Liver (tissue), 3 donors: ENCODE results near the gene SLC2A4RG.

Source experiments
- ATF3 ChIP-seq: IDR thresholded peaks from 2 replicates; pipeline ENCODE4 v1.6.1; 2016; ENCODE audit warnings: antibody characterized with exemption
- FOXA2 ChIP-seq: IDR thresholded peaks from 2 replicates; pipeline ENCODE4 v1.6.1; 2016; ENCODE audit warnings: antibody characterized with exemption
- MAX ChIP-seq: IDR thresholded peaks from 2 replicates; pipeline ENCODE4 v1.6.1; 2016; ENCODE audit warnings: antibody characterized with exemption
- NR2F2 ChIP-seq: IDR thresholded peaks from 2 replicates; pipeline ENCODE4 v1.6.1; 2016; ENCODE audit warnings: antibody characterized with exemption
- RAD21 ChIP-seq, 2 donors: IDR thresholded peaks; 2 replicates each; pipeline ENCODE4 v1.6.1; 2016; ENCODE audit warnings: antibody characterized with exemption in 2 of 2, mild to moderate bottlenecking in 2 of 2
- SP1 ChIP-seq: IDR thresholded peaks from 2 replicates; pipeline ENCODE4 v1.6.1; 2018; ENCODE audit warnings: antibody characterized with exemption, mild to moderate bottlenecking
- TAF1 ChIP-seq: conservative IDR thresholded peaks from 2 replicates; pipeline ENCODE4 v1.6.1; 2016; ENCODE audit warnings: antibody characterized with exemption, mild to moderate bottlenecking
- YY1 ChIP-seq: IDR thresholded peaks from 2 replicates; pipeline ENCODE4 v1.6.1; 2016; ENCODE audit warnings: antibody characterized with exemption, mild to moderate bottlenecking
- TF ChIP-seq, protein P1 (sequence below): fragments of 150-350 bp; IDR thresholded peaks from 2 replicates; pipeline ENCODE4 v1.5.1; 2017; ENCODE audit warnings: improper control_type of control experiment, low read depth, low read length; ENCODE audit not compliant: missing input control
- TF ChIP-seq, protein P2 (sequence below): IDR thresholded peaks from 2 replicates; pipeline ENCODE4 v1.6.1; 2016; ENCODE audit warnings: antibody characterized with exemption
- TF ChIP-seq, protein P3 (sequence below): IDR thresholded peaks from 2 replicates; pipeline ENCODE4 v1.6.1; 2016; ENCODE audit warnings: antibody characterized with exemption, mild to moderate bottlenecking
- donor health status: healthy.
- donor health status: healthy.

- peak; percentile 28 to 47 for TF ChIP-seq RAD21 (IDR thresholded peaks at IDR 0.05)
- peak; percentile 65 for TF ChIP-seq MAX
- no peak for TF ChIP-seq FOXA2
- TF ChIP-seq, protein P1, sequence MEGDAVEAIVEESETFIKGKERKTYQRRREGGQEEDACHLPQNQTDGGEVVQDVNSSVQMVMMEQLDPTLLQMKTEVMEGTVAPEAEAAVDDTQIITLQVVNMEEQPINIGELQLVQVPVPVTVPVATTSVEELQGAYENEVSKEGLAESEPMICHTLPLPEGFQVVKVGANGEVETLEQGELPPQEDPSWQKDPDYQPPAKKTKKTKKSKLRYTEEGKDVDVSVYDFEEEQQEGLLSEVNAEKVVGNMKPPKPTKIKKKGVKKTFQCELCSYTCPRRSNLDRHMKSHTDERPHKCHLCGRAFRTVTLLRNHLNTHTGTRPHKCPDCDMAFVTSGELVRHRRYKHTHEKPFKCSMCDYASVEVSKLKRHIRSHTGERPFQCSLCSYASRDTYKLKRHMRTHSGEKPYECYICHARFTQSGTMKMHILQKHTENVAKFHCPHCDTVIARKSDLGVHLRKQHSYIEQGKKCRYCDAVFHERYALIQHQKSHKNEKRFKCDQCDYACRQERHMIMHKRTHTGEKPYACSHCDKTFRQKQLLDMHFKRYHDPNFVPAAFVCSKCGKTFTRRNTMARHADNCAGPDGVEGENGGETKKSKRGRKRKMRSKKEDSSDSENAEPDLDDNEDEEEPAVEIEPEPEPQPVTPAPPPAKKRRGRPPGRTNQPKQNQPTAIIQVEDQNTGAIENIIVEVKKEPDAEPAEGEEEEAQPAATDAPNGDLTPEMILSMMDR: peak; percentile 30
- peak; percentile 79 for TF ChIP-seq SP1
- TF ChIP-seq, protein P2, sequence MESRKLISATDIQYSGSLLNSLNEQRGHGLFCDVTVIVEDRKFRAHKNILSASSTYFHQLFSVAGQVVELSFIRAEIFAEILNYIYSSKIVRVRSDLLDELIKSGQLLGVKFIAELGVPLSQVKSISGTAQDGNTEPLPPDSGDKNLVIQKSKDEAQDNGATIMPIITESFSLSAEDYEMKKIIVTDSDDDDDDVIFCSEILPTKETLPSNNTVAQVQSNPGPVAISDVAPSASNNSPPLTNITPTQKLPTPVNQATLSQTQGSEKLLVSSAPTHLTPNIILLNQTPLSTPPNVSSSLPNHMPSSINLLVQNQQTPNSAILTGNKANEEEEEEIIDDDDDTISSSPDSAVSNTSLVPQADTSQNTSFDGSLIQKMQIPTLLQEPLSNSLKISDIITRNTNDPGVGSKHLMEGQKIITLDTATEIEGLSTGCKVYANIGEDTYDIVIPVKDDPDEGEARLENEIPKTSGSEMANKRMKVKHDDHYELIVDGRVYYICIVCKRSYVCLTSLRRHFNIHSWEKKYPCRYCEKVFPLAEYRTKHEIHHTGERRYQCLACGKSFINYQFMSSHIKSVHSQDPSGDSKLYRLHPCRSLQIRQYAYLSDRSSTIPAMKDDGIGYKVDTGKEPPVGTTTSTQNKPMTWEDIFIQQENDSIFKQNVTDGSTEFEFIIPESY: no peak
- TF ChIP-seq, protein P3, sequence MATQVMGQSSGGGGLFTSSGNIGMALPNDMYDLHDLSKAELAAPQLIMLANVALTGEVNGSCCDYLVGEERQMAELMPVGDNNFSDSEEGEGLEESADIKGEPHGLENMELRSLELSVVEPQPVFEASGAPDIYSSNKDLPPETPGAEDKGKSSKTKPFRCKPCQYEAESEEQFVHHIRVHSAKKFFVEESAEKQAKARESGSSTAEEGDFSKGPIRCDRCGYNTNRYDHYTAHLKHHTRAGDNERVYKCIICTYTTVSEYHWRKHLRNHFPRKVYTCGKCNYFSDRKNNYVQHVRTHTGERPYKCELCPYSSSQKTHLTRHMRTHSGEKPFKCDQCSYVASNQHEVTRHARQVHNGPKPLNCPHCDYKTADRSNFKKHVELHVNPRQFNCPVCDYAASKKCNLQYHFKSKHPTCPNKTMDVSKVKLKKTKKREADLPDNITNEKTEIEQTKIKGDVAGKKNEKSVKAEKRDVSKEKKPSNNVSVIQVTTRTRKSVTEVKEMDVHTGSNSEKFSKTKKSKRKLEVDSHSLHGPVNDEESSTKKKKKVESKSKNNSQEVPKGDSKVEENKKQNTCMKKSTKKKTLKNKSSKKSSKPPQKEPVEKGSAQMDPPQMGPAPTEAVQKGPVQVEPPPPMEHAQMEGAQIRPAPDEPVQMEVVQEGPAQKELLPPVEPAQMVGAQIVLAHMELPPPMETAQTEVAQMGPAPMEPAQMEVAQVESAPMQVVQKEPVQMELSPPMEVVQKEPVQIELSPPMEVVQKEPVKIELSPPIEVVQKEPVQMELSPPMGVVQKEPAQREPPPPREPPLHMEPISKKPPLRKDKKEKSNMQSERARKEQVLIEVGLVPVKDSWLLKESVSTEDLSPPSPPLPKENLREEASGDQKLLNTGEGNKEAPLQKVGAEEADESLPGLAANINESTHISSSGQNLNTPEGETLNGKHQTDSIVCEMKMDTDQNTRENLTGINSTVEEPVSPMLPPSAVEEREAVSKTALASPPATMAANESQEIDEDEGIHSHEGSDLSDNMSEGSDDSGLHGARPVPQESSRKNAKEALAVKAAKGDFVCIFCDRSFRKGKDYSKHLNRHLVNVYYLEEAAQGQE: peak; percentile 79
- TF ChIP-seq TAF1: no peak
- TF ChIP-seq ATF3: no peak
- TF ChIP-seq NR2F2: peak; percentile 46
- peak; percentile 53 for TF ChIP-seq YY1
Observed at GRCh38 chr20:63740627-63741353, 1.2 kb downstream of the SLC2A4RG start.
